OCI-LY1 (cell line): Measurements from ENCODE around the gene UFD1.

Experiments used
- H2AFZ ChIP-seq: fragments of 200-600 bp; sonication (generic), shearing (Covaris generic); 2 replicates; pipeline ENCODE4 v1.6.0; 2014; ENCODE audit warnings: antibody characterized with exemption, mild to moderate bottlenecking, low read length
- H3F3A ChIP-seq: fragments of 200-600 bp; sonication (generic), shearing (Covaris generic); 2 replicates; pipeline ENCODE4 v1.6.0; 2014; ENCODE audit warnings: mild to moderate bottlenecking, antibody characterized with exemption, low read length, moderate library complexity; ENCODE audit not compliant: insufficient read depth
- H3K27ac ChIP-seq: fragments of 200-600 bp; sonication (generic); 2 replicates; pipeline ENCODE4 v1.5.1; 2014; ENCODE audit warnings: low read length, mixed run types, mild to moderate bottlenecking, low read depth; ENCODE audit not compliant: poor library complexity, severe bottlenecking
- H3K27me3 ChIP-seq: fragments of 200-600 bp; sonication (generic); 2 replicates; pipeline ENCODE4 v1.6.0; 2014; ENCODE audit warnings: antibody characterized with exemption, mild to moderate bottlenecking, low read length, moderate library complexity; ENCODE audit not compliant: insufficient read depth
- H3K36me3 ChIP-seq: fragments of 200-600 bp; sonication (generic); 2 replicates; pipeline ENCODE4 v1.6.1; 2014; ENCODE audit warnings: mild to moderate bottlenecking, antibody characterized with exemption, low read length, moderate library complexity, mixed read lengths; ENCODE audit not compliant: insufficient read depth
- H3K4me1 ChIP-seq: fragments of 200-600 bp; sonication (generic); 2 replicates; pipeline ENCODE4 v1.5.1; 2014; ENCODE audit warnings: mild to moderate bottlenecking, low read length, moderate library complexity; ENCODE audit not compliant: insufficient read depth, severe bottlenecking
- H3K4me2 ChIP-seq: fragments of 200-600 bp; sonication (generic), shearing (Covaris generic); 2 replicates; pipeline ENCODE4 v1.6.1; 2014; ENCODE audit warnings: low read length
- H3K4me3 ChIP-seq: fragments of 200-600 bp; sonication (generic); 2 replicates; pipeline ENCODE4 v1.5.1; 2014; ENCODE audit warnings: low read length, low read depth, mild to moderate bottlenecking, mixed read lengths; ENCODE audit not compliant: poor library complexity, severe bottlenecking
- H3K79me2 ChIP-seq: fragments of 200-600 bp; shearing (Covaris generic); 2 replicates; pipeline ENCODE4 v1.6.1; 2016; ENCODE audit warnings: mixed run types, low read length, mixed read lengths; ENCODE audit not compliant: insufficient read depth
- H3K9ac ChIP-seq: fragments of 200-600 bp; sonication (generic), shearing (Covaris generic); 2 replicates; pipeline ENCODE4 v1.6.1; 2014; ENCODE audit warnings: mild to moderate bottlenecking, low read length, mixed read lengths
- H3K9me2 ChIP-seq: fragments of 200-600 bp; sonication (generic), shearing (Covaris generic); 2 replicates; pipeline ENCODE4 v1.6.1; 2014; ENCODE audit warnings: low read depth, mild to moderate bottlenecking, low read length, mixed read lengths
- H3K9me3 ChIP-seq: fragments of 200-600 bp; shearing (Covaris generic); 2 replicates; pipeline ENCODE4 v1.6.1; 2014; ENCODE audit warnings: low read length, mixed read lengths
- H4K20me1 ChIP-seq: fragments of 200-600 bp; sonication (generic), shearing (Covaris generic); 2 replicates; pipeline ENCODE4 v1.6.0; 2016; ENCODE audit warnings: mild to moderate bottlenecking, low read length; ENCODE audit not compliant: insufficient read depth
- EZH2 ChIP-seq: fragments of 200-600 bp; sonication (generic), shearing (Covaris generic); IDR thresholded peaks from 2 replicates; pipeline ENCODE4 v1.8.0; 2017; ENCODE audit warnings: borderline replicate concordance, mixed run types, mild to moderate bottlenecking, antibody characterized with exemption, low read length, moderate library complexity, mixed read lengths
- TF ChIP-seq, protein P1 (sequence below): fragments of 200-600 bp; sonication (generic), shearing (Covaris generic); IDR thresholded peaks from 2 replicates; pipeline ENCODE4 v1.5.1; 2017; ENCODE audit warnings: mild to moderate bottlenecking, antibody characterized with exemption, low read length, moderate library complexity, mixed read lengths

Gene UFD1

DNA sequence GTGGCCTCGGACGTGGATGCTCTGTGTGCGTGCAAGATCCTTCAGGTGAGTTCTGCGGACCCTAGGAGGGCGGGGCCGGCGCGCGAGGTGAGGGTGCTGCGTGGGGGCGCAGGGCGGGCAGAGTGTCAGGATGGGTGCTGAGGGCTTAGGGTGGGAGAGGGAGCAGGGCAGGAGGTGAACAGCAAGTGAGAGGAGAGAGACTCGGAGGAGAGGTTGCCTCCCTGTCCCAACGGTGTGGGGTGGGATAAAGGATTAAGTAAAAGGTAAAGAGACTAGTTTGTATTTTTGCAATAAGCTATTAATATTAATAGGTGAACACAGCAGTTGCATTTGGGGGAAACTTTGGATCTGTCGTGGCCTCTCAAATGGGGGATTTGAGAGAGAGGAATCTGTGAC lies 1.2 kb upstream of the UFD1 start:
- peak overlapping the region; percentile 99 for H3K4me2 ChIP-seq
- no peaks in the 10 kb centered on the region for H3F3A ChIP-seq
- H3K9me3 ChIP-seq = no peaks in the 10 kb centered on the region
- H3K9me2 ChIP-seq = no peaks in the 10 kb centered on the region
- peaks cover 37% of the 10 kb centered on the region for H3K36me3 ChIP-seq
- H3K4me1 ChIP-seq = peaks cover 22% of the 10 kb centered on the region
- TF ChIP-seq EZH2 = no peak
- TF ChIP-seq, protein P1, sequence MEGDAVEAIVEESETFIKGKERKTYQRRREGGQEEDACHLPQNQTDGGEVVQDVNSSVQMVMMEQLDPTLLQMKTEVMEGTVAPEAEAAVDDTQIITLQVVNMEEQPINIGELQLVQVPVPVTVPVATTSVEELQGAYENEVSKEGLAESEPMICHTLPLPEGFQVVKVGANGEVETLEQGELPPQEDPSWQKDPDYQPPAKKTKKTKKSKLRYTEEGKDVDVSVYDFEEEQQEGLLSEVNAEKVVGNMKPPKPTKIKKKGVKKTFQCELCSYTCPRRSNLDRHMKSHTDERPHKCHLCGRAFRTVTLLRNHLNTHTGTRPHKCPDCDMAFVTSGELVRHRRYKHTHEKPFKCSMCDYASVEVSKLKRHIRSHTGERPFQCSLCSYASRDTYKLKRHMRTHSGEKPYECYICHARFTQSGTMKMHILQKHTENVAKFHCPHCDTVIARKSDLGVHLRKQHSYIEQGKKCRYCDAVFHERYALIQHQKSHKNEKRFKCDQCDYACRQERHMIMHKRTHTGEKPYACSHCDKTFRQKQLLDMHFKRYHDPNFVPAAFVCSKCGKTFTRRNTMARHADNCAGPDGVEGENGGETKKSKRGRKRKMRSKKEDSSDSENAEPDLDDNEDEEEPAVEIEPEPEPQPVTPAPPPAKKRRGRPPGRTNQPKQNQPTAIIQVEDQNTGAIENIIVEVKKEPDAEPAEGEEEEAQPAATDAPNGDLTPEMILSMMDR = no peak
- no peaks in the 10 kb centered on the region for H3K27me3 ChIP-seq
- H4K20me1 ChIP-seq = no peaks in the 10 kb centered on the region
- H3K79me2 ChIP-seq = peaks cover 39% of the 10 kb centered on the region
- H3K27ac ChIP-seq = no peak overlapping the region
- H3K4me3 ChIP-seq = peak overlapping the region; percentile 90
- H2AFZ ChIP-seq = no peak overlapping the region
- peak overlapping the region; percentile 72 for H3K9ac ChIP-seq

DNA sequence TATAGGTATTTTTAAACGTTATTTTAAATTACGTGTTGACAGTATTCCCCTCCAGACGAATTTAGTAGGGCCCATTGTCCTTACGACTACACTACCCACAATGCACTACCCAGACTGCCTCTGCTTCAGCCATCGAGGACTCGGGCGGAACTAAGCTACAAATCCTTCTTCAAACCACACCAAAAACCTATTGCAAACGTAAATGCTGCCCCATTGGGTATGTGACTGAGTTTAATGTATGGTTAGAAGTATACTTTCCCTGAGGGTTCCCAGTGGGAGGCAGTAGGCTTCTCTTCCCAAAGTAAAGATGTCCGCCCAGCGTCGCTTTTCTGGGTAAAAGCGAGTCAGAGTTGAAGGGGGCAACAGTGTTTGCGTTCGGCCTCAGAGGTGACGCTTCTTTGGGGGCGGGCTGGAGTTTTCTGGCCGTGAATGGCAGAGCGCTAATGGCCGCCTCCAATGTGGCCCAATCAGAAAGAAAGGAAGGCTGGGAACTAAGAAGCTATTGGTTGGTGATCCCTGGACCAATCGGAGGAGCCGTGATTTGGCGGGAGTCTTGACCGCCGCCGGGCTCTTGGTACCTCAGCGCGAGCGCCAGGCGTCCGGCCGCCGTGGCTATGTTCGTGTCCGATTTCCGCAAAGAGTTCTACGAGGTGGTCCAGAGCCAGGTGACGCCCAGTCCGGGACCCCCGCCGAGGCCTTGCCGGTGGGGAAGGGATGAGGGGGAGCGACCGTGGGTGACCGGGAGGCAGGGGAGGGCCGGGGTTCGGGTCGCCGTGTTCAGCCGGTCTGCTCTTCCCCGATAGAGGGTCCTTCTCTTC lies 571 bp upstream of the UFD1 start, which contains the start of gene CDC45:
Gene CDC45, plus strand, starts transcription at position 566 of the 818 bp plus-strand sequence. Its CDS starts 49 bp downstream, at position 615.
- peaks cover 39% of the 10 kb centered on the region for H3K79me2 ChIP-seq
- H3K4me3 ChIP-seq = peak within 1 kb of the TSS; percentile 90
- H3K9me3 ChIP-seq = no peaks in the 10 kb centered on the region
- no peaks in the 10 kb centered on the region for H3K9me2 ChIP-seq
- no peaks in the 10 kb centered on the region for H3F3A ChIP-seq
- H3K4me1 ChIP-seq = peaks cover 22% of the 10 kb centered on the region
- H3K27me3 ChIP-seq = no peaks in the 10 kb centered on the region
- H3K36me3 ChIP-seq = peaks cover 37% of the 10 kb centered on the region
- peak within 1 kb of the TSS; percentile 83 for H3K9ac ChIP-seq
- peak within 1 kb of the TSS; percentile 99 for H3K4me2 ChIP-seq
- H3K27ac ChIP-seq = peak within 1 kb of the TSS; percentile 82
- no peak within 1 kb of the TSS; the same call in 1 of the 2 replicates for H2AFZ ChIP-seq
- TF ChIP-seq, protein P1 = no peak
- TF ChIP-seq EZH2 = no peak
- H4K20me1 ChIP-seq = no peaks in the 10 kb centered on the region

DNA sequence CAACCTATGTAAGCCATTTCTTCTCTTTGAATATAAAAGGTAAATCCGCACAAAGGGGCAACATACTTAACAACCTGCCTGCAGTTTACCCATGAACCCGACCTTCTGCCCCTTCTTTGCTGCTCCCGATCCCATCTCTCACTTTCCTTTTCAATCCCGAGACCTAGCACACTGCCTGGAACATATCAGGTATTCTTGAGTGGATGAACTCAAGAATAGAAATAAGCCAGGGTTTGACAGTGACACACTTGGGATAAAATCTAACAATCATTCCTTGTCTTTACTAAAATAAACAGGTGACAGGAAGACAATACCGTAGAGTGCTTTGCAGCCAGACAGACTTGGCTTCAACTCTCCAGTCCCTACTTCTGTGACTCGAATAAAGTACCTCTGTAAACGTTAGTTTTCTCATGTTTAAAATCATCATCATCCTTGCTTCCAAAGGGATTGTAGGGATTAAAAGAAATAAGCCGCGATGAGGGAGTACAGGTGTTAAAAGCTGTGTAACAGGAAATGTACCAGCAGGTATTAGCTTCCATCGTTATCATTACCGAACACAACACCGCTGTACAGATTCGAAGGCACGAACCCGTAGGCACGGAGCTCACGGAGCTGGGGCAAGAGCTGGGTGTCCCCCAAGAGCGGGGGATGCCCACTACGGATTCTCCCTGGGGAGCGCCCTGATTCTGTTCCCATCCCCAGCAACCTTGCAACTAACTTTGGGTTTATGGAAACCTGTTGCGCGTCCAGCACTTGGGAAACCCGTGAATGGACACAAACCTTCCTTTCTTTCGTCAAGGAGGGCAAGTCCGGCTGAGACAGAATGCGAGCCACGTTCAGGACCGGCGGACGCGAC lies 720 bp downstream of the UFD1 start:
- Histone ChIP-seq H3K36me3 (peaks cover 34% of the 10 kb centered on the region), H3K79me2 (peaks cover 39% of the 10 kb centered on the region), H3K27ac (peak overlapping the region; percentile 23), H2AFZ (no peak overlapping the region), H3K4me1 (peaks cover 22% of the 10 kb centered on the region), H3K27me3 (no peaks in the 10 kb centered on the region), H4K20me1 (no peaks in the 10 kb centered on the region), H3K9ac (peak overlapping the region; percentile 83), H3K9me3 (no peaks in the 10 kb centered on the region), H3K9me2 (no peaks in the 10 kb centered on the region), H3F3A (no peaks in the 10 kb centered on the region), H3K4me2 (peak overlapping the region; percentile 99), H3K4me3 (peak overlapping the region; percentile 90)
- TF ChIP-seq, protein P1 = no peak
- TF ChIP-seq EZH2 = no peak
